Neural cell (in vitro differentiated cells): Measurements from ENCODE around the gene LZTFL1. TPM values are rescaled to one million over a fixed set of nuclear protein-coding genes. Genes with fewer than 3 reads are reported as not detected.

ENCODE experiments used
- H2AFZ ChIP-seq: fragments of 200-600, 300-800 bp; sonication (generic), shearing (Covaris generic); 2 replicates; pipeline ENCODE4 v1.6.0; 2014; ENCODE audit warnings: low read depth, mild to moderate bottlenecking, antibody characterized with exemption, low read length, moderate library complexity
- H3F3A ChIP-seq: fragments of 200-600 bp; shearing (Covaris generic); 2 replicates; pipeline ENCODE4 v1.6.1; 2016; ENCODE audit warnings: mild to moderate bottlenecking, moderate library complexity, mixed read lengths, antibody characterized with exemption, low read length; ENCODE audit not compliant: insufficient read depth, poor library complexity, severe bottlenecking
- H3K27ac ChIP-seq: fragments of 200-600, 300-800 bp; sonication (generic), shearing (Covaris generic); 2 replicates; pipeline ENCODE4 v1.5.1; 2014; ENCODE audit warnings: mild to moderate bottlenecking, low read length, moderate library complexity
- H3K27me3 ChIP-seq: fragments of 300-800, 200-600 bp; sonication (generic), shearing (Covaris generic); 2 replicates; pipeline ENCODE4 v1.6.0; 2014; ENCODE audit warnings: mild to moderate bottlenecking, low read depth, low read length, moderate library complexity; ENCODE audit not compliant: insufficient read depth
- H3K36me3 ChIP-seq: fragments of 300-800, 200-600 bp; sonication (generic), shearing (Covaris generic); 2 replicates; pipeline ENCODE4 v1.5.1; 2014; ENCODE audit warnings: mild to moderate bottlenecking, antibody characterized with exemption, low read length, moderate library complexity; ENCODE audit not compliant: insufficient read depth
- H3K4me2 ChIP-seq: fragments of 300-800, 200-600 bp; sonication (generic), shearing (Covaris generic); 2 replicates; pipeline ENCODE4 v1.6.0; 2014; ENCODE audit warnings: mild to moderate bottlenecking, low read length
- H3K4me3 ChIP-seq: fragments of 300-800, 200-600 bp; sonication (generic), shearing (Covaris generic); 2 replicates; pipeline ENCODE4 v1.5.1; 2014; ENCODE audit warnings: mild to moderate bottlenecking, low read length, moderate library complexity
- H3K79me2 ChIP-seq: fragments of 200-600 bp; shearing (Covaris generic); replicated peaks from 2 replicates; pipeline ENCODE4 v1.6.0; 2014; ENCODE audit warnings: mild to moderate bottlenecking, low read length, moderate library complexity; ENCODE audit not compliant: insufficient read depth
- H3K9ac ChIP-seq: fragments of 300-800, 200-600 bp; sonication (generic), shearing (Covaris generic); 2 replicates; pipeline ENCODE4 v1.6.1; 2016; ENCODE audit warnings: mild to moderate bottlenecking, low read length, mixed read lengths
- H3K9me2 ChIP-seq: fragments of 200-600 bp; shearing (Covaris generic); 2 replicates; pipeline ENCODE4 v1.6.1; 2016; ENCODE audit warnings: mild to moderate bottlenecking, low read length, mixed read lengths; ENCODE audit not compliant: insufficient read depth
- H3K9me3 ChIP-seq: fragments of 200-600, 300-800 bp; sonication (generic), shearing (Covaris generic); 2 replicates; pipeline ENCODE4 v1.6.1; 2016; ENCODE audit warnings: mild to moderate bottlenecking, mixed run types, low read length, moderate library complexity, mixed read lengths
- H4K20me1 ChIP-seq: fragments of 200-600 bp; shearing (Covaris generic); 2 replicates; pipeline ENCODE4 v1.6.1; 2016; ENCODE audit warnings: mild to moderate bottlenecking, mixed run types; ENCODE audit not compliant: insufficient read depth
- EP300 ChIP-seq: fragments of 450-650 bp; conservative IDR thresholded peaks from 2 replicates; pipeline ENCODE4 v1.6.1; 2014; ENCODE audit warnings: antibody characterized with exemption, mild to moderate bottlenecking, moderate library complexity; ENCODE audit not compliant: poor library complexity, severe bottlenecking
- EZH2 ChIP-seq: fragments of 200-600, 300-800 bp; shearing (Covaris generic), sonication (generic); IDR thresholded peaks from 2 replicates; pipeline ENCODE4 v1.6.1; 2014; ENCODE audit warnings: antibody characterized with exemption, low read length, borderline replicate concordance, mild to moderate bottlenecking; ENCODE audit not compliant: insufficient read depth, poor library complexity, severe bottlenecking
- MXI1 ChIP-seq: fragments of 450-650 bp; conservative IDR thresholded peaks from 2 replicates; pipeline ENCODE4 v1.6.1; 2014; ENCODE audit warnings: antibody characterized with exemption, mild to moderate bottlenecking; ENCODE audit not compliant: poor library complexity, severe bottlenecking
- POLR2AphosphoS5 ChIP-seq: IDR thresholded peaks from 2 replicates; pipeline ENCODE4 v1.6.1; 2012
- RAD21 ChIP-seq: fragments of 450-650 bp; conservative IDR thresholded peaks from 2 replicates; pipeline ENCODE4 v1.6.1; 2014; ENCODE audit warnings: antibody characterized with exemption, mild to moderate bottlenecking, moderate library complexity
- SMC3 ChIP-seq: fragments of 450-650 bp; conservative IDR thresholded peaks from 2 replicates; pipeline ENCODE4 v1.6.1; 2014; ENCODE audit warnings: antibody characterized with exemption, mild to moderate bottlenecking, moderate library complexity; ENCODE audit not compliant: poor library complexity
- TAF1 ChIP-seq: IDR thresholded peaks from 2 replicates; pipeline ENCODE4 v1.6.1; 2012; ENCODE audit warnings: low read depth
- polyA plus RNA-seq: library from polyadenylated mRNA; depleted of rRNA; stranded (reverse); fragments of >200 nt; gene quantifications from 2 replicates; pipeline ENCODE4 v1.2.3, GENCODE V29; 2014
- TF ChIP-seq, protein P1 (sequence below): IDR thresholded peaks from 2 replicates; pipeline ENCODE4 v1.6.1; 2012; ENCODE audit warnings: borderline replicate concordance
- TF ChIP-seq, protein P2 (sequence below): fragments of 450-650 bp; IDR thresholded peaks from 2 replicates; pipeline ENCODE4 v1.5.1; 2014; ENCODE audit warnings: antibody characterized with exemption, mild to moderate bottlenecking, moderate library complexity; ENCODE audit not compliant: poor library complexity, severe bottlenecking

The LZTFL1 gene
- polyA plus RNA-seq, 1 donor from 2014 or later, result 26.8 TPM

DNA sequence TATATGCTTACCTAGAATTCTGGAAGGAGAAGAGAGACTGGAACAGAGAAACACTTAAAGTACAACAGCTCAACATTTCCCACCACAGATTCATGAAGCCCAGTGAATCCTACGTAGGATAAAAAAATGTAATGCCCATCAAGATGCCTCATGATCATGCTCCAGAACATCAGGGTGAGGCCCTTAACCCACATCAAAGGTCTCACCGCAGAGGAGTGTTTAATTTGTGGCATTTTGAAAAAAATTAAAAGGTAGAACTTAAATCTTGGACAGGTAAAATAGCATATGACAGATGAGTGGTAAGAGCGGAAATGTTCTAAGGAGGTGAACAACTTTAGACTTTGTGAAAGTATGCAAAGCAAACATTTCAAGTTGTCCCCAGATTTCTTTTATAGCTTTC, 35.8 kb downstream of the LZTFL1 start:
- Histone ChIP-seq H3K9ac (no peak overlapping the region), H2AFZ (no peak overlapping the region), H3K79me2 (no peaks in the 10 kb centered on the region), H3K9me3 (no peaks in the 10 kb centered on the region), H3F3A (no peaks in the 10 kb centered on the region), H3K27ac (no peak overlapping the region), H3K27me3 (no peaks in the 10 kb centered on the region), H3K4me2 (no peak overlapping the region), H3K9me2 (no peaks in the 10 kb centered on the region), H3K4me3 (no peak overlapping the region), H4K20me1 (no peaks in the 10 kb centered on the region), H3K36me3 (no peaks in the 10 kb centered on the region)
- TF ChIP-seq TAF1 (no peak), RAD21 (no peak), EP300 (no peak), MXI1 (no peak), SMC3 (no peak), POLR2AphosphoS5 (no peak), EZH2 (no peak)
- TF ChIP-seq, protein P1, sequence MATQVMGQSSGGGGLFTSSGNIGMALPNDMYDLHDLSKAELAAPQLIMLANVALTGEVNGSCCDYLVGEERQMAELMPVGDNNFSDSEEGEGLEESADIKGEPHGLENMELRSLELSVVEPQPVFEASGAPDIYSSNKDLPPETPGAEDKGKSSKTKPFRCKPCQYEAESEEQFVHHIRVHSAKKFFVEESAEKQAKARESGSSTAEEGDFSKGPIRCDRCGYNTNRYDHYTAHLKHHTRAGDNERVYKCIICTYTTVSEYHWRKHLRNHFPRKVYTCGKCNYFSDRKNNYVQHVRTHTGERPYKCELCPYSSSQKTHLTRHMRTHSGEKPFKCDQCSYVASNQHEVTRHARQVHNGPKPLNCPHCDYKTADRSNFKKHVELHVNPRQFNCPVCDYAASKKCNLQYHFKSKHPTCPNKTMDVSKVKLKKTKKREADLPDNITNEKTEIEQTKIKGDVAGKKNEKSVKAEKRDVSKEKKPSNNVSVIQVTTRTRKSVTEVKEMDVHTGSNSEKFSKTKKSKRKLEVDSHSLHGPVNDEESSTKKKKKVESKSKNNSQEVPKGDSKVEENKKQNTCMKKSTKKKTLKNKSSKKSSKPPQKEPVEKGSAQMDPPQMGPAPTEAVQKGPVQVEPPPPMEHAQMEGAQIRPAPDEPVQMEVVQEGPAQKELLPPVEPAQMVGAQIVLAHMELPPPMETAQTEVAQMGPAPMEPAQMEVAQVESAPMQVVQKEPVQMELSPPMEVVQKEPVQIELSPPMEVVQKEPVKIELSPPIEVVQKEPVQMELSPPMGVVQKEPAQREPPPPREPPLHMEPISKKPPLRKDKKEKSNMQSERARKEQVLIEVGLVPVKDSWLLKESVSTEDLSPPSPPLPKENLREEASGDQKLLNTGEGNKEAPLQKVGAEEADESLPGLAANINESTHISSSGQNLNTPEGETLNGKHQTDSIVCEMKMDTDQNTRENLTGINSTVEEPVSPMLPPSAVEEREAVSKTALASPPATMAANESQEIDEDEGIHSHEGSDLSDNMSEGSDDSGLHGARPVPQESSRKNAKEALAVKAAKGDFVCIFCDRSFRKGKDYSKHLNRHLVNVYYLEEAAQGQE, result no peak
- TF ChIP-seq, protein P2, sequence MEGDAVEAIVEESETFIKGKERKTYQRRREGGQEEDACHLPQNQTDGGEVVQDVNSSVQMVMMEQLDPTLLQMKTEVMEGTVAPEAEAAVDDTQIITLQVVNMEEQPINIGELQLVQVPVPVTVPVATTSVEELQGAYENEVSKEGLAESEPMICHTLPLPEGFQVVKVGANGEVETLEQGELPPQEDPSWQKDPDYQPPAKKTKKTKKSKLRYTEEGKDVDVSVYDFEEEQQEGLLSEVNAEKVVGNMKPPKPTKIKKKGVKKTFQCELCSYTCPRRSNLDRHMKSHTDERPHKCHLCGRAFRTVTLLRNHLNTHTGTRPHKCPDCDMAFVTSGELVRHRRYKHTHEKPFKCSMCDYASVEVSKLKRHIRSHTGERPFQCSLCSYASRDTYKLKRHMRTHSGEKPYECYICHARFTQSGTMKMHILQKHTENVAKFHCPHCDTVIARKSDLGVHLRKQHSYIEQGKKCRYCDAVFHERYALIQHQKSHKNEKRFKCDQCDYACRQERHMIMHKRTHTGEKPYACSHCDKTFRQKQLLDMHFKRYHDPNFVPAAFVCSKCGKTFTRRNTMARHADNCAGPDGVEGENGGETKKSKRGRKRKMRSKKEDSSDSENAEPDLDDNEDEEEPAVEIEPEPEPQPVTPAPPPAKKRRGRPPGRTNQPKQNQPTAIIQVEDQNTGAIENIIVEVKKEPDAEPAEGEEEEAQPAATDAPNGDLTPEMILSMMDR, result no peak

DNA sequence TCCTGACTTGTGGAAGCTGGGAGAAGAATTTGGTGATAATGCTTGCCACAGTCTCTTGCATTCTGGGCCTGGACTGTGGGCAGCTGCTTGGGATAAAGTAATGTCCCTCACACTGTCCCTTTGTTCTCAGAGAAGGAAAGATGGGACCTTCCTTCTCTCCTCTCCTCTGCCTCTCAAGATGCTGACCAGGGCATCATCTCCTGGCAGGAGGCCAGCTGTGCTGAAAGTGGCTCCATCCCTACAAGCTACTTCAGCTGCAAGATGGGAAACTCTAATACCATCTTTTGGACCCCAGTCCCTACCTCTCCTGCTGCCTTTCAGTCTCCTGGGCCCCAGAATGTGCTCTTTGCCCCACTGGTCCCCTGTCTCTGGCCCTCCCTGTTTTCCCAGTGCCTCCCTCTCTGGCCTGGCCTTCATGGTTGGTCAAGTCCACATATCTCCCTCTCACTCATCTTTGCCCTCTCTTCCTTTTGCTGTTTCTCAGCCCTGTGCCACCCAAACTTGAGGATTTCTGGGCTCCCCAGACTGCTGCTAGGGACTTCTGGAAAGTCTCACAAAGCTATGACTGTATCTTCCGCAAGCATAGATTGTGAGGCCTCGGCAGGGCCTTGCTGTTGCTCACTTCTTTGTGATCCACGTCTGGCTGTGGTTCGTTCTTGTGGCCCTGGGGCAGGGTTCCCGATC, 38.5 kb downstream of the LZTFL1 start:
- H3K4me3 ChIP-seq, result no peak overlapping the region
- H3K9me2 ChIP-seq, result no peaks in the 10 kb centered on the region
- H3K4me2 ChIP-seq, result no peak overlapping the region
- no peak for TF ChIP-seq RAD21
- H3K27ac ChIP-seq, result no peak overlapping the region
- H3K9me3 ChIP-seq, result no peaks in the 10 kb centered on the region
- peaks cover under 1% of the 10 kb centered on the region for H3K27me3 ChIP-seq
- H3K79me2 ChIP-seq, result no peaks in the 10 kb centered on the region
- no peaks in the 10 kb centered on the region for H3F3A ChIP-seq
- no peaks in the 10 kb centered on the region for H3K36me3 ChIP-seq
- no peak overlapping the region for H3K9ac ChIP-seq
- no peaks in the 10 kb centered on the region for H4K20me1 ChIP-seq
- H2AFZ ChIP-seq, result no peak overlapping the region
